T-helper 17 cell (primary cell): ENCODE measurements around the gene AZU1. TPM values are rescaled to one million over a fixed set of nuclear protein-coding genes. Genes with fewer than 3 reads are reported as not detected.
"Not testable (repeated sequence)": the region's sequence is repeated elsewhere in the genome, so short reads cannot be mapped to it uniquely, and the experiment has no call there.

Source experiments
- ATAC-seq: fragments of 150-1000 bp; cut with Tn5 transposase; 2 replicates; pipeline ENCODE4 v1.10.0; 2021; ENCODE audit warnings: mild to moderate bottlenecking, moderate library complexity
- DNase-seq, 3 donors: peaks; one replicate each; pipeline versions ENCODE4 v3.0.0 to v3.0.0-alpha.2; 2020 to 2021
- H3K9me3 ChIP-seq: one replicate; pipeline ENCODE4 v1.7.0; 2013; ENCODE audit warnings: low read length, mild to moderate bottlenecking; ENCODE audit not compliant: control insufficient read depth, poor library complexity, severe bottlenecking
- H3K27ac Mint-ChIP-seq: one replicate; pipeline ENCODE4 v1.8.0; 2022; ENCODE audit warnings: mild to moderate bottlenecking, moderate library complexity, mixed read lengths
- H3K27me3 Mint-ChIP-seq: one replicate; pipeline ENCODE4 v1.8.0; 2022; ENCODE audit warnings: mixed read lengths
- H3K36me3 Mint-ChIP-seq: one replicate; pipeline ENCODE4 v1.8.0; 2022; ENCODE audit warnings: low read depth, mixed read lengths
- H3K4me1 Mint-ChIP-seq: one replicate; pipeline ENCODE4 v1.8.0; 2022; ENCODE audit warnings: mild to moderate bottlenecking, mixed read lengths
- H3K4me3 Mint-ChIP-seq: one replicate; pipeline ENCODE4 v1.8.0; 2022; ENCODE audit warnings: mild to moderate bottlenecking, moderate library complexity, mixed read lengths
- total RNA-seq, 4 donors: library from RNA in 2 of 4; stranded (reverse) in 2 of 4; gene quantifications; one replicate each; pipeline ENCODE4 v1.2.3 and lab custom pipeline; 2022 to 2026

The AZU1 gene
- total RNA-seq, 2 donors from 2014 or later = 0.90 to 1.2 TPM

DNA sequence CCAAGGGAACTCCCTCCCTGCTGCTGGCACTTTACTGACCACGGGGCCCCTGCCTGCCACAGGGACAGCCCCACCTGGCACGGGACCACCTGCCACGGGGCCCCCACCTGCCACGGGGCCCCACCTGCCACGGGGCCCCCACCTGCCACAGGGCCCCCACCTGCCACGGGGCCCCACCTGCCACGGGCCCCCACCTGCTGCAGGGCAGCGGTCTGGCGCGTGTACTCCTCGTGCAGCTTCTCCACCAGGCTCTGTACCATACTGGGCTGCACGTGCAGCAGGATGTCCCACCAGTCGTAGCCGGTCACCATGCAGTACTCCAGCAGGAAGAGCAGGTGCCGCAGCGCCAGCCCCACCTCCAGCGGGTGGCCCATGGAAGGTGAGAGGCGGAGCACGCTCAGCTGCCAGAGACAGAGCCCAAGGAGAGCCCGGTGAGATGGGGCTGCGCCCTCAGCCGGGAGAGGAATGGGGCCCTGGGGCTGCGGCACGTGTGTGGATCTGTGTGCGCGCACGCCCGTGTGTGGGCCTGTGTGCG, 49.2 kb downstream of the AZU1 start:
- Mint-ChIP-seq H3K36me3 (no peaks in the 10 kb centered on the region), H3K27ac (no peak overlapping the region), H3K4me3 (no peak overlapping the region), H3K4me1 (peaks cover 7% of the 10 kb centered on the region), H3K27me3 (no peaks in the 10 kb centered on the region)
- no peaks in the 10 kb centered on the region for H3K9me3 ChIP-seq
- no peak for DNase-seq
- ATAC-seq = no peak

DNA sequence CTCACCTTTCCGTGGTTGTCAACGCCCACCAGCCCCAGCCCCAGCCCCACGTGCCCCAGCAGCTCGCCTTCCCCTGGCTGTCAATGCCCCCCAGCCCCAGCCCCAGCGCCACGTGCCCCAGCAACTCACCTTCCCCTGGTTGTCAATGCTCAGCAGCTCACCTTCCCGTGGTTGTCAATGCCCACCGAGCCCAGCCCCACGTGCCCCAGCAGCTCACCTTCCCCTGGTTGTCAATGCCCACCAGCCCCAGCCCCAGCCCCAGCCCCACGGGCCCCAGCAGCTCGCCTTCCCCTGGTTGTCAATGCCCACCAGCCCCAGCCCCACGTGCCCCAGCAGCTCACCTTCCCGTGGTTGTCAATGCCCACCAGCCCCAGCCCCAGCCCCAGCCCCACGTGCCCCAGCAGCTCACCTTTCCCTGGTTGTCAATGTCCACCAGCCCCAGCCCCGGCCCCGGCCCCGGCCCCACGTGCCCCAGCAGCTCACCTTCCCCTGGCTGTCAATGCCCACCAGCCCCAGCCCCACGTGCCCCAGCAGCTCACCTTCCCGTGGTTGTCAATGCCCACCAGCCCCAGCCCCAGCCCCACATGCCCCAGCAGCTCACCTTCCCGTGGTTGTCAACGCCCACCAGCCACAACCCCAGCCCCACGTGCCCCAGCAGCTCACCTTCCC, 50.5 kb downstream of the AZU1 start:
- not testable (repeated sequence) for H3K27ac Mint-ChIP-seq, H3K4me1 Mint-ChIP-seq, DNase-seq, H3K36me3 Mint-ChIP-seq, H3K9me3 ChIP-seq, H3K4me3 Mint-ChIP-seq, H3K27me3 Mint-ChIP-seq, ATAC-seq

DNA sequence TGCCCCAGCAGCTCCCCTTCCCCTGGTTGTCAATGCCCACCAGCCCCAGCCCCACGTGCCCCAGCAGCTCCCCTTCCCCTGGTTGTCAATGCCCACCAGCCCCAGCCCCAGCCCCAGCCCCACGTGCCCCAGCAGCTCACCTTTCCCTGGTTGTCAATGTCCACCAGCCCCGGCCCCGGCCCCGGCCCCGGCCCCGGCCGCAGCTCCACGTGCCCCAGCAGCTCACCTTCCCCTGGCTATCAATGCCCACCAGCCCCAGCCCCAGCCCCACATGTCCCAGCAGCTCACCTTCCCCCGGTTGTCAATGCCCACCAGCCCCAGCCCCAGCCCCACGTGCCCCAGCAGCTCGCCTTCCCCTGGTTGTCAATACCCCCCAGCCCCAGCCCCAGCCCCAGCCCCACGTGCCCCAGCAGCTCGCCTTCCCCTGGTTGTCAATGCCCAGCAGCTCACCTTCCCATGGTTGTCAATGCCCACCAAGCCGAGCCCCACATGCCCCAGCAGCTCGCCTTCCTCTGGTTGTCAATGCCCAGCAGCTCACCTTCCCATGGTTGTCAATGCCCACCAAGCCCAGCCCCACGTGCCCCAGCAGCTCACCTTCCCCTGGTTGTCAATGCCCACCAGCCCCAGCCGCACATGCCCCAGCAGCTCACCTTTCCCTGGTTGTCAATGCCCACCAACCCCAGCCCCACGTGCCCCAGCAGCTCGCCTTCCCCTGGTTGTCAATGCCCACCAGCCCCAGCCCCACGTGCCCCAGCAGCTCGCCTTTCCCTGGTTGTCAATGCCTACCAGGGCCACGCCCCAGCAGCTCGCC, 51.3 kb downstream of the AZU1 start:
- H3K9me3 ChIP-seq, ATAC-seq, H3K27ac Mint-ChIP-seq, H3K4me1 Mint-ChIP-seq, DNase-seq, H3K27me3 Mint-ChIP-seq, H3K36me3 Mint-ChIP-seq: not testable (repeated sequence)
- peak overlapping the region; percentile 9 for H3K4me3 Mint-ChIP-seq

DNA sequence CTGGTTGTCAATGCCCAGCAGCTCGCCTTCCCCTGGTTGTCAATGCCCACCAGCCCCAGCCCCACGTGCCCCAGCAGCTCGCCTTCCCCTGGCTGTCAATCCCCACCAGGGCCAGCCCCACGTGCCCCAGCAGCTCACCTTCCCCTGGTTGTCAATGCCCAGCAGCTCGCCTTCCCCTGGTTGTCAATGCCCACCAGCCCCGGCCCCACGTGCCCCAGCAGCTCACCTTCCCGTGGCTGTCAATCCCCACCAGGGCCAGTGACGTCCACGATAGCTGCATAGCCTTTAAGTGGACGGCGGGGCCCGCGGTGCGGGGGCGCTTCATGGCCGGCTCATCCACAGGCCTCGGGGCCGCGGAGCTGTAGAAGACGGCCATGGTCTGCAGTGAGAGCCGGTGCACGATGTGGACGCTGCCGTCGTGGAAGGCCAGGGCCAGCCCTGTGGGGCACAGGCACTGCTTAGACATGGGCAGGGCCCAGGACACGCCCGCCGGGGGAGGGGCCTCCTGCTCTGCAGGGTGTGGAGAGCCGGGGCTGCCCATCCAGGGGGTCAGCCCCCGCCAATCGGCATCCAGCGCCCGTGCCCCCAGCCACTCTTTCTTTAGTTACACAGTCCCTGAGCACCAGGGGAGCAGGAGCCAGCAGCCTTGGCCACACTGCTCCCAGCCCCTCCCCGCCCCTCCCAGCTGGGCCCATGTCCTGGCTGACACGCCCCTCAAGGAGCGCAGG, 52.2 kb downstream of the AZU1 start:
- H3K36me3 Mint-ChIP-seq = no peaks in the 10 kb centered on the region
- no peaks in the 10 kb centered on the region for H3K4me1 Mint-ChIP-seq
- ATAC-seq (no peak), DNase-seq (no peak)
- no peak overlapping the region for H3K27ac Mint-ChIP-seq
- H3K9me3 ChIP-seq = no peaks in the 10 kb centered on the region
- no peaks in the 10 kb centered on the region for H3K27me3 Mint-ChIP-seq
- H3K4me3 Mint-ChIP-seq = no peak overlapping the region

Other genes with a start within 250 kb of the AZU1 start
- gene HCN2, start 238.0 kb upstream of the AZU1 start, total RNA-seq = 1 to 10 TPM; 1.1 to 3.0 TPM
- 10 to 100 TPM; 61.3 to 64.7 TPM for gene POLRMT, start 194.3 kb upstream of the AZU1 start, total RNA-seq
- under 1 TPM; 0.65 to 0.68 TPM for gene FGF22, start 188.0 kb upstream of the AZU1 start, total RNA-seq
- gene RNF126, start 164.6 kb upstream of the AZU1 start, total RNA-seq = 100 to 1,000 TPM; 105 to 126 TPM
- gene FSTL3, start 151.4 kb upstream of the AZU1 start, total RNA-seq = 1 to 10 TPM; 1.3 to 2.0 TPM
- not detected for gene PRSS57, start 132.4 kb upstream of the AZU1 start, total RNA-seq
- not detected for gene PALM, start 118.9 kb upstream of the AZU1 start, total RNA-seq
- not detected for gene MISP, start 76.7 kb upstream of the AZU1 start, total RNA-seq
- gene PTBP1, start 30.4 kb upstream of the AZU1 start, total RNA-seq = 100 to 1,000 TPM; 334 to 341 TPM
- not detected for gene PLPPR3, start 5.9 kb upstream of the AZU1 start, total RNA-seq
- gene PRTN3, start 13.2 kb downstream of the AZU1 start, total RNA-seq = not detected
- gene ELANE, start 24.5 kb downstream of the AZU1 start, total RNA-seq = not detected
- gene CFD, start 31.8 kb downstream of the AZU1 start, total RNA-seq = 1 to 10 TPM; 1.9 to 5.3 TPM
- 10 to 100 TPM; 59.6 to 71.3 TPM for gene MED16, start 65.3 kb downstream of the AZU1 start, total RNA-seq
- gene RNU6-9, start 65.6 kb downstream of the AZU1 start, total RNA-seq = not detected
- 100 to 1,000 TPM; 233 to 243 TPM for gene R3HDM4, start 85.4 kb downstream of the AZU1 start, total RNA-seq
- gene KISS1R, start 89.5 kb downstream of the AZU1 start, total RNA-seq = under 1 TPM; 0.94 to 0.99 TPM
- gene ARID3A, start 98.2 kb downstream of the AZU1 start, total RNA-seq = 10 to 100 TPM in 1 of 2 donors, 1 to 10 TPM in 1; 8.1 to 11.8 TPM
- 10 to 100 TPM; 18.2 to 42.8 TPM for gene WDR18, start 156.5 kb downstream of the AZU1 start, total RNA-seq
- gene GRIN3B, start 172.6 kb downstream of the AZU1 start, total RNA-seq = 1 to 10 TPM in 1 of 2 donors, not detected in 1; 1.8 TPM
- gene TMEM259, start 193.3 kb downstream of the AZU1 start, total RNA-seq = 100 to 1,000 TPM; 270 to 318 TPM
- not detected for gene RNU6-2, start 193.7 kb downstream of the AZU1 start, total RNA-seq
- 100 to 1,000 TPM; 263 to 301 TPM for gene CNN2, start 198.8 kb downstream of the AZU1 start, total RNA-seq
- gene ABCA7, start 212.3 kb downstream of the AZU1 start, total RNA-seq = 100 to 1,000 TPM; 107 to 112 TPM
- 100 to 1,000 TPM; 603 to 646 TPM for gene ARHGAP45, start 239.3 kb downstream of the AZU1 start, total RNA-seq